SKM-1 treated with dmso at 0.1 percent for 144 hours (cell line): ENCODE measurements around the gene SPATA21.
"Not testable (repeated sequence)": the region's sequence is repeated elsewhere in the genome, so short reads cannot be mapped to it uniquely, and the experiment has no call there.

Experiments
- DNase-seq: peaks from one replicate; lab custom pipeline; 2025; ENCODE audit not compliant: unreplicated experiment; lab: John Stamatoyannopoulos, UW

The SPATA21 gene

DNA sequence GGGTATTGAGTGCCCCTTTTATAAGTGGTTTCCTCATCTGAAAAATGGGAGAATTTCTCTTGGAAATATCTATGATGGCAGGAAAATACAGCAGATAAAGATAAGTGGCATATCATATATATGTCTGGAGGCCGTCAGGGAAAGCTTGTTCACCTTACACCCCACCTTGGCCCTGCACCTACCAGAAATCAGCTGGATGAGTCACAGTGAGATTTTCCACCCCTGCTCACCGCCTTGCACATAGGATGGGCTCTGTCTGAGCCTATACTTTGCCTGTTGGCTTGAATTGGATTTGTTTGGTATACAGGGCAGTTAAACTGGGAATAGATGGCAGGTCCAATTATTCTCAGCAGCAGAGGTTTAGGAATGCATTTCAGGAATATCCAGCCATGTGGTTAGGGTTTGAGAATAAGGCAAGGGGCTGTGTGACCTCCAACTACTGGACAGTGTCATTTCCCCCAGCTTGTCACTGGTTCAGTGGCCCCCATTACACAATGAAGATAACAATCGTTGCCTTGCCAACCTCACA, at the start of gene SPATA21:
SPATA21 (minus strand) TSS at position 479 of the 529 bp plus-strand sequence. CDS start 6,053 bp downstream, outside the sequence.
- no peak for DNase-seq

DNA sequence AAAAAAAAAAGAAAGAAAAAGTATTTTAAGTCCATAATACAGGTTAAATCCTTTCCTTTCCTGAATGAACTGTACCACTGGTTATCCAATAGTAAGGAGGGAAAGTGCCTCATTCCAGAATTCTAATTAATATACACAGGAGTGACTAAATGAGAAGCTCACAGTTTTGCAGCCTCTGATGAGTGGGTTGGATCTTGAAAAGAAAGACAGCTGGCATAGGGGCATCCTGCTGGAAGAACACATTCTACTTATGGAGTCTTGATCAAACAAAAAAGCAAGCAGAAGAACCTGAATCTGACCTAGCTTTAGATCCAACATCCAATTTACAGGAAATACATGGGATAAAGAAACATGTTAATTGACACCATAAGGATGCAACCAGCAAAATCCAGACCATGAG, 49.8 kb upstream of the SPATA21 start:
- DNase-seq: not testable (repeated sequence)

DNA sequence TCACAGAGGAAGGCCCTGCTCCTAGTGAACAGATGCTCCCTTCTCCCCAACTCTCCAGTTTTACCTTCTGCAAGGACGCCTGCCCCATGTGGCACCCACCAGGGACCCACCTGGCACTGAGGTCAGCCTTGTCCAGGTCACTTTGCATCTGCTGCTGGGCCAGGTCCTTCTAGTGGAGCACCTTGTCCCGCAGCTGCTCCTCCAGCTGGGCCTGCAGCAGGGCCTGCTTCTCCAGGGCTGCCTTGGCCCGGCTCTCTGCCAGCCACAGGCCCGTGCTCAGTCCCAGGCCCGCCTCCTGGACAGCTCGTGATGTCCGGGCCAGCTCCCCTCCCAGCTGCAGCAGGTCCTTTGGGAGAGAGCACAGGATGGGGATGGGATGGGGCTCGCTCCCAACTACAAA, 49.1 kb upstream of the SPATA21 start:
- not testable (repeated sequence) for DNase-seq

- DNase-seq: no peak
These were observed 47.7 kb upstream of the SPATA21 start for GRCh38 chr1:16484931-16485330.

GRCh38 chr1:16484501-16484835, 47.2 kb upstream of the SPATA21 start:
- DNase-seq: no peak

GRCh38 chr1:16483639-16484500, 46.6 kb upstream of the SPATA21 start:
- DNase-seq: not testable (repeated sequence)

- DNase-seq: not testable (repeated sequence)
These were observed 45.9 kb upstream of the SPATA21 start for GRCh38 chr1:16483146-16483545.

GRCh38 chr1:16478091-16478490, 40.9 kb upstream of the SPATA21 start:
- no peak for DNase-seq

DNA sequence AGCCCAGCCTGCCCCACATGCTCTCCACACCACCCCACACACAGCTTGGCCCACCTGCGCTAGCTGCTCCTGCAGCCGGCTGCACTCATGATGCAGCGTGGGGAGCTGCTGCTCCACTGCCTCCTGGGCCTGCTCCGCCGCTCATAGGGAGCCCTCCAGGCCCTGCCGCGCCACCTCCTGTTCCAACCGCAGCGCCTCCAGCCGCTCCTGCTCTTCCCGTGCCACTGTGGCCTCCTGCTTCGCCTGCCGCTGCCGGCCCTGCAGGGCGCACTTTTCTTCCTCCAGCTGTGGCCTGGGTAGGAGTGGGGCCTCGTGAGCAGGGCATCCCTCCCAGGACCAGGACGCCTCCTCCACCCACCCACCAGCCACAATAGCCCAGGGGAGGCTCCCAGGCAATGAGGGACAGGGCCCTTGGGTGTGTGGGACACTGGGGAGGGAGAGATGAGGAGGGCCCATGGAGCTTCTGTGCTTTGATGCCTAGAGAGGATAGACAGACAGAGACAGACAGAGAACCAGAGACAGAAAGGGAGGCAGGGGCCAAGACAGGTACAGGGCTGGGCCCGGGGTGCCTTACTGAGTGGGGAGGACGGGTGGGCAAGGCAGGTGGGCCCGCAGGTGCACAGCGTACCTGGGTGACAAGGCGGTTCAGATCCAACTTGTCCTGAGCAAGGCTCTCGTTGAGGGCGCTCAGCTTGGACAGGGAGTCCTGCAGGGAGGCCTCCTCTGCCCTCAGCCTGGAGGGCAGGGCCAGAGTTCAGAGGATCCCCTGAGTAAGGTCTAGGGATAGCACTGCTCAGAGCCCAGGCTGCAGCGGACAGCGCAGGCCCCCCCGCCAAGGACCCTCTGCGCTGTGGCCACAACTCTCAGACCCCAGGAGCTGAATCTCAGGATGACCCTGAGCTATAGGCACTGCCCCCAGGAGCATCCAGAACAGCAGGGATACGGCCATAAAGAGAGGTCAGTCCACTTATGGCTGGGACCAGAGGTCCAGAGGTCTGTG, 38.8 kb upstream of the SPATA21 start:
- DNase-seq: not testable (repeated sequence)

GRCh38 chr1:16474891-16475290, 37.7 kb upstream of the SPATA21 start:
- peak; percentile 2 for DNase-seq

DNA sequence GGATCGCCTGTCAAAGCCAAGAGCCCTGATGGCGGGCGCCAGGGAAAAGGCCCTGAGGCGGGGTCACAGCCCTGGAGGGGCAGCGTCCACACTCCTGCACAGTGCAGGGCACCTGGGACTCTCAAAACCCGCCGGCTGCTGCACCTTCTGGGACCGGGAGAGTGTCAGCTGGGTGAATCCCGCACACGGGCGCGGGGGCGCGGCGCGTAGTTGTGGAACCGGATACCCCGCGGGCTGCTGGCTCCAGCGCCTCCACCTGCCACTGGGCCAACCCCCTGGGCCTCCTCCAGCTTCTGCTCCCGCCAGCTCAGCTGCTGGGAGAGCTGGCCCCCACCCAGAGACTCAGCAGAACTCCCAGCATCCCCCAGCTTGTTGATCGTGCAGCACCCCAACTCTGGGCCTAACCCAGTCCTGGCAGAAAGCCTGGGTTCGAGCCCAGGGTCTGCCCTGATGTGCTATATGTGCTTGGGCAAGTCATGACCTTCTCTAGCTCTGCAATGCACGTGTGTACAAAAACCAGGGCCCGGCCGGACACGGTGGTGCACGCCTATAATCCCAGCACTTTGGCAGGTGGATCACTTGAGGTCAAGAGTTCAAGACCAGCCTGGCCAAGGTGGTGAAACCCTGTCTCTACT, 37.1 kb upstream of the SPATA21 start:
- DNase-seq: no peak

- DNase-seq: no peak
These were observed 31.3 kb upstream of the SPATA21 start for GRCh38 chr1:16468558-16468957.

- DNase-seq: no peak
These were observed 27.8 kb upstream of the SPATA21 start for GRCh38 chr1:16464917-16465625.

- no peak for DNase-seq
These were observed 25.6 kb upstream of the SPATA21 start for GRCh38 chr1:16462773-16463330.

- no peak for DNase-seq
These were observed 24.5 kb upstream of the SPATA21 start for GRCh38 chr1:16461681-16462080.

- DNase-seq: no peak
These were observed 22.2 kb upstream of the SPATA21 start for GRCh38 chr1:16459352-16459925.

- DNase-seq: no peak
These were observed 21.6 kb upstream of the SPATA21 start for GRCh38 chr1:16458831-16459230.

GRCh38 chr1:16456151-16456550, 18.9 kb upstream of the SPATA21 start:
- not testable (repeated sequence) for DNase-seq

- not testable (repeated sequence) for DNase-seq
These were observed 17.7 kb upstream of the SPATA21 start for GRCh38 chr1:16454909-16455308.
